Occipital lobe (tissue), 2 donors: ENCODE results near the gene RGR. TPM values are rescaled to one million over a fixed set of nuclear protein-coding genes. Genes with fewer than 3 reads are reported as not detected.
"Not testable (repeated sequence)": the region's sequence is repeated elsewhere in the genome, so short reads cannot be mapped to it uniquely, and the experiment has no call there.

ENCODE experiments used
- DNase-seq: peaks from one replicate; lab custom pipeline; 2025; lab: John Stamatoyannopoulos, UW
- total RNA-seq: library from RNA; depleted of rRNA; stranded (reverse); fragments of >200 nt; gene quantifications from one replicate; pipeline ENCODE4 v1.2.3, GENCODE V29; 2014

The RGR gene
- total RNA-seq, 1 donor from 2014 or later = 0.47 TPM

DNA sequence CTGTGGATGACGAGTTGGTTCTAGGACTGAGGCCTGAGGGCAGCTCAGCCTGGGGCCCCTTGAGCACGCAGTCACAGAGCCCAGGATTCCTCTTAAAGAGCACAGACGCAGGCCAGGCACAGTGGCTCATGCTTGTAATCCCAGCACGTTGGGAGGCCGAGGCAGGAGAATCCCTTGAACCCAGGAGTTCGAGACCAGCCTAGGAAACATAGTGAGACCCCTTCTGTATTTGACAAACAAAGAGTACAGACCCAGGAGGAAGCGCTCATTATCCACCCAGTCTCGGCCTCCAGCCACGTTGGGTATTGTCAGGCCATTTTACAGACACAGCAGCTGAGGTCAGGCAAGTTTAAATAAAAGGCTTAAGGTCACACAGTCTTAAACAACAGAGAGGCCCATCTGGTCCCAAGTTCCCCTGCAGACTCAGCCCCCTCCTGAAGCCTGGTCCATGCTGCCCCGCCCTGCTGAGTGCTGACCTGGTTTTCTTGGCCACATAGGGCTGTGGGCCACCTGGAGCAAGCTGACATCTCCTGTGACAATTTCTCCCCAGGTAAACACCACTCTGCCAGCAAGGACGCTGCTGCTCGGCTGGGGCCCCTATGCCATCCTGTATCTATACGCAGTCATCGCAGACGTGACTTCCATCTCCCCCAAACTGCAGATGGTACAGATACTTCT, 12.6 kb downstream of the RGR start:
- DNase-seq = no peak

DNA sequence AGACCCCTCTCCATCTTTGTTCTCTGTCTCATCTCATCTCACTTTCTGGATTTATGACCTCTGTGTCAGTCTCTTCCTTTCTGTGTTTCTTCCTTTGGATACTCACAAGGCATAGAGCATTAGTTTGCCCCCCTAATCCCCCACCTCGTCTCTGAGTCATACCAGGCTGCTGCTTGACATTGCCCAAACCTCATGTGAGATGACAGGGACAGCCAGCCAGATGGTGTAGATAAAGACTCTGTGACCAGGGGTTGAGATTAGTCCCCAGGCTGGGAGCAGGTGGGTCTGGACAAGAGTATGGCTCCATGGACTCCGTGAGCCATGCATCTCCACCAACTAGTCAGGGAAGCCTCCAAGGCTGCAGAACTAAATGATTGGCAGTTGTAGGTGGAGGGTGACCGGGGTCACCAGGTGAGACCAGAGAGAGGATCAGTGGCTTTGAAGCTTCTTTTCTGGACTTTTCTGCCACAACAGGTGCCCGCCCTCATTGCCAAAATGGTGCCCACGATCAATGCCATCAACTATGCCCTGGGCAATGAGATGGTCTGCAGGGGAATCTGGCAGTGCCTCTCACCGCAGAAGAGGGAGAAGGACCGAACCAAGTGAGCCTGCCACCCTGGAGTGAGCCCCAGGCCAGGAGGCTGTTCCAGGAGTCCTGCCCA, 13.3 kb downstream of the RGR start:
- no peak for DNase-seq

- DNase-seq = no peak
Measured at GRCh38 chr10:84261236-84261915, 16.5 kb downstream of the RGR start.

DNA sequence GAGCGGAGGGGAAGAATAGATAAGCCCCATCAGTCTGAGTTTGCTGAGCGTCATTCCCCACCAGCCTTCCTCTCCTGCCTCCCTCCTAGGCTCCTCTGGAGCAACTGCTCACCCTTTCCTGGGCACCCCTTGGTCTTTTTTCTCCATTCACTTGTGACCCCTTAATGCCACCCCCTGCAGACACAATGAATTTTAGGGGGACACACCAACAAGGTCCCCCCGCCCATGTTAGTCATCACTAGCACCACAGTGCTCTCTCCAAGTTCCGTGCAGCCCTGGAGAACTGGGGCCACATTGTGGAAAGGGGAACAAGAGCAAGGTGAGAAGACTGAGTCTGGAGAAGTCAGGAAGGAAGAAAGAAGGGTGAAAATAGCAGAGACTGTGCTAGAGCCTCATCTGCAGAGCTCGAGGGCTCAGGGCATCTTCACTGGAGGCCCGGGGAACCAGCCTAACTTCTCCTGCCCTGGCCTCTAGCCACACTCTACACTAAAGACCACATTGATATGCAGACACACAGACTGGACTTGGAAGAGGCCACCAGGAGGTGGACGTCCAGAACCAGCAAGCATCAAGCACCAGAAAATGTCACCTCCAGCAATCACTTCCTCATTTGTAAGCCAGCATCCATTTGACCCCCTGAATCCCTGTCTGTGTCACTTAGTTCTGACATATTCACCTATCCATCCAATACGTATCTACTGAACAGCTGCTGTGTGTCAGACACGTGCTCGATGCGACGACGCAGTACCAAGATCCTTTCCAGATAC, 17.5 kb downstream of the RGR start:
- no peak for DNase-seq

- DNase-seq = no peak
Measured at GRCh38 chr10:84263716-84264115, 18.9 kb downstream of the RGR start.

DNA sequence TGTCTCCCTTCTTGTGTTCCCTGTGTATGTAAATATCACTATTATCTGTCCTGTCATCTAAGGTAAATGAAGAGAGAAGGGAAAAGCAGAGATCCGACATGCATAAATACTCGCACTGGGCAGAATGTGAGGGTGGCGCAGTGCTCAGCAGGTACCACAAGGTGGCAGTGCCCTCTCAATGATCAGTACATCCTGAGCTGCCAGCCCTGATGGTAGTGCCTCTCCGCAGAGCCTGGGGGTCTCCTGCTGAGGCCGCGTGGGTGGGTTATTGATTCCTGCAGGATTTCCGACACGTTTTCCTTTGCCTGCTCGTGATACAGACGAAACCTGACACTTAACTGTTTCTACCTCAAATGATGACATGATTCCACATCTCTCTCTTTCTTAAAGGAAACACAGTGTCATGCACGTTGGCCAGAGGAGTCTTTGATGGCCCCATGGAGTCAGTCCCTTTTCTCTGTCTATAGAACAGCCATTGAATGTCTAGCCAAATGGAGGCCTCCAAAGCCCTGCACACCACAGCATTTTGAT, 19.8 kb downstream of the RGR start:
- peak; percentile 59 for DNase-seq

DNA sequence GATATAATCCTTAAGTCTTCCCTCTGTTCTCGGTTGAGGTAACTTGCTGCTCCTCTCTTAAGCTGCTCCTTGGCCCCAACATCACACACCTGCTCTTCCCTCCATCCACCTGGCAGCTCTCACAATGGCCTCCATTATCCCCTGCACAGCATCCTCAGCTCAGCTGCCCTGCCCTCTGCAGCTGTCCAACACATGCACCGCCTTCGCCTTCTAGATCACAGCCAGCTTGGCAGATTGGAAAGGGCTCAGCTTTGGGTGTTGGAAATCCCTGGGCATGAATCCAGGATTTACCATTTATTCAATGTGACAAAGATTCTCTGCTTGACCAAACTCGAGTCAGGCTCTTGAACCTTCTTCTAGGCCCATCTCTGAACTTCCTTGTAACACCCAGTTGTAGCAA, 20.6 kb downstream of the RGR start:
- peak; percentile 5 for DNase-seq

- DNase-seq = no peak
Measured at GRCh38 chr10:84267503-84268126, 22.8 kb downstream of the RGR start.

DNA sequence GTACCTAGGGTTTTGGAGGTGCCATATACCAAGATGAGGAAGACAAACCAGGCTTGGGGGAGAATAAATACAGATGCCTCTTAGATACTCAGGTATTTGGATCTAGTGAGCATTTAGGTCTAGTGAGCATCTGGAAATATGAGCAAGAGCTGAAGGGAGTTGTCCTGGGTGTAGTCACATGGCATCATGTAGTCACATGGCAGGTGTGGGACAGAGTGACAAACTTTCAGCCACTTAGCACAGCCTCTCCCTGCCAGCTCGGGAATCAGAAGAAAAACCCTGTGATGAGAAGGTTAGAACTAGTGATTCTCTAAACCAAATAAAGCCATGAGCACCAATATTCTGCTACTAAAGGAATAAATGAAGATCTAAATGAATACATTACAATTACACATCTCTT, 24.3 kb downstream of the RGR start:
- no peak for DNase-seq

DNA sequence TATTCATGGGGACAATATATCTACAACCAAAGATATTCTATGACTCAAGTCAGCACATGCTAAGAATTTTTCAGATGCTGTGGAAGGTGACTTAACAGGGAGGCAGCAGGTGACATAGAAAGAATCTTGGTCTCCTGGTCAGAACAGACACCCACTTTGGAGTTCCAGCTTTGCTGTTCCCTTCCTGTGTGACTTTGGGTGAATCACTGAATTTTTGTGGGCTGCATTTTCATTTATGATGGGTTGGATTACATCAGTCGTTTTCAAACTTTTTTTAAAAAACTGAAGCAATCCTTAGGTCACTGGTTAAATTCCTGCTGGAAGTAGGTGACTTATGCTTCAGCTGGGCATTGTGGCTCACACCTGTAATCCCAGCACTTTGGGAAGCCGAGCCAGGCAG, 24.9 kb downstream of the RGR start:
- DNase-seq = no peak

GRCh38 chr10:84270708-84271107, 25.9 kb downstream of the RGR start:
- DNase-seq = no peak

DNA sequence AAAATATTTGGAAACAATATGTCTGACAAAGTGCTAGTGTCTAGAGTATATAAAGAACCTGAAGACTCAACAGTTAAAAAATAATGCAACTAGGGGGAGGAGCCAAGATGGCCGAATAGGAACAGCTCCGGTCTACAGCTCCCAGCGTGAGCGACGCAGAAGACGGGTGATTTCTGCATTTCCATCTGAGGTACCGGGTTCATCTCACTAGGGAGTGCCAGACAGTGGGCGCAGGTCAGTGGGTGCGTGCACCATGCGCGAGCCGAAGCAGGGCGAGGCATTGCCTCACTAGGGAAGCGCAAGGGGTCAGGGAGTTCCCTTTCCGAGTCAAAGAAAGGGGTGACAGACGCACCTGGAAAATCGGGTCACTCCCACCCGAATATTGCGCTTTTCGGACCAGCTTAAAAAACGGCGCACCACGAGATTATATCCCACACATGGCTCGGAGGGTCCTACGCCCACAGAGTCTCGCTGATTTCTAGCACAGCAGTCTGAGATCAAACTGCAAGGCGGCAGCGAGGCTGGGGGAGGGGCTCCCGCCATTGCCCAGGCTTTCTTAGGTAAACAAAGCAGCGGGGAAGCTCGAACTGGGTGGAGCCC, 35.1 kb downstream of the RGR start:
- not testable (repeated sequence) for DNase-seq

GRCh38 chr10:84286695-84287094, 41.8 kb downstream of the RGR start:
- DNase-seq = no peak

DNA sequence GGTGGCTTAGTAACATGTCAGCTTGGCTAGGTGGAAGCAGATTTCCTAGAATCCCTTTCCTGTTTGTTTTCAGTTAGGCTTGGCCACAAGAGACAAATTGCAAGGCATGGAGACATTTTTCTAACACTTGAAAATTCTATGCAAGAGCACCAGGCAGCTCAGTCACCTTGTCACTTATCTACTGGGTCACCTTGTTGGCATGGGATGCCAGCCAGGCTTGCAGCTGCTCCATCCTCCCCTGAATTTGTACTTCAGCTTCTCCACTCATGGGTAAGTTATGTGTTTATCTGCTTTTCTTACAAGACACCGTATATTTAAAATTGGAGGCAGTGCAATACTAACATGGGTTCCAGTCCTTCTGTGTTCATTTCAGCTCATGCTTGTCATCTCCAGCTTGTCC, 43.3 kb downstream of the RGR start:
- DNase-seq = no peak

DNA sequence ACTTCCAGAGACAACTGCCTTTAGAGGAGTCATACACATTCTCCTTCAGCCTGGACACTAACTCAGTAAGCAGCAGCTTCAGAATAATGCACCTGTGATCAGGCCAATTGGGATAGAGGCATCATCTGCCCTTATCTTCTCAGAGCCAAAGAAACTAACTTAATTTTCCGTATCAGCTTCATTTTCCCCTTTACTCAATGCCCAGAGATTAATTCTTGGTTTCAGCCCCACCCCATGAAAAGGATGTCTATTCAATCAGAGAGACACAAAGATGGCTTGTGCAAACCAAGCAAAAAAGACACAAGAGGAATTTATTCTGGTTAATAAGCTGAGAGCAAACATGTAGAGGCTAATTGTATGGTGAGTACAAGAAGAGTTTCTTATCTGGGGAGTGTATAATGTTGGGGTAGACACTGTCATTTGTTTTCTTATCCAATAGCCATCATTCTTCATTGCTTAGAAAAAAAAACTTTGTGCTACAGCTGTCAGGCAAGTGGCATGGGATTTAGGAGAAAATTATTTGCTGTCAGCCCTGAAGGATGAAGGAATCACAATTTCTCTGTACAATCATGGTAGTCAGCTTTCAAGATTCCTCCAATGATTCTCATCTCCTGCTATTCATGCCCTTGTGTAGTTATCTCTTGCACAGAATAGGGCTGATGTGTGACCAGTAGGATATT, 44.8 kb downstream of the RGR start:
- DNase-seq = no peak

GRCh38 chr10:84290235-84290634, 45.4 kb downstream of the RGR start:
- DNase-seq = no peak

GRCh38 chr10:84291384-84291783, 46.5 kb downstream of the RGR start:
- no peak for DNase-seq

DNA sequence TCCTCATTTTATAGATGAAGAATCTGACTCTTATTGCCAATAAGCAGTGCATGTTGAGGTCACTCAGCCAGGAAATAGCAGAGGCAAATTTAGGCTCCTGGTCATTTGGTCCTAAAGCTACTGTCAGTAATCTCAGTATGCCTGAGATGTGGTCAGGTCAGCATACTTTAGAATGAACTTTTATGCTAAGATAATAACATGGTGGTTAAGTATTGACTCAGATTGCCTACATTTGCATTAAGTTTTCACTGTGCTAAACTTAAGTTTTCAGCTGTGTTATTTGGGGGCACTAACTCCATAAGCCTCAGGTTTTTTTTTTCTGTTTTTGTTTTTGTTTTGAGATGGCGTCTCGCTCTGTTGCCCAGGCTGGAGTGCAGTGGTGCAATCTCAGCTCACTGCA, 47.6 kb downstream of the RGR start:
- no peak for DNase-seq

GRCh38 chr10:84293171-84293570, 48.3 kb downstream of the RGR start:
- DNase-seq = no peak

DNA sequence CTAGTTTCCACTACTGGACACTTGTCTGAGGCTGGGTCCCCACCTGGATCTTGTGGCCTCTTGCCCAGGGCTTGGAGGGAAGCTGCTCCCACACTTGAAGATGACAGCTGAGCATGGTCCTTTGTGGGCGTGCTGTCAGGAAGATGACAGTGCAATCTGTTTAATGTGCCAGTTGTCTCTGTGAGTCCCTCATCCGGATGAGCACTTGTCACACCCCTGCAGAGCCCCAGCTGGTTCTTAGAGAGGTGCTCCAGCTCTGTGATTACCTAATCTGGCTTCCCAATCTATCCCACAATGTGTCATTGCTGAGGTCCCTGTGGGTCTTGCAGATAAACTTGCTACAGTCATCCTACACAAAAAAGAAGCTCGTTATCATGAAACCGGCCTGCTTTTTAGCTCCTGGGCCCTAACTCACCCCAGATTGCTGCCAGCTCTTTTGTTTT, 48.7 kb downstream of the RGR start:
- no peak for DNase-seq
